WTC11 (cell line): ENCODE data around the gene FEV. TPM values are rescaled to one million over a fixed set of nuclear protein-coding genes. Genes with fewer than 3 reads are reported as not detected.

Experiments
- ATAC-seq: fragments of 200-7000 bp; cut with Tn5 transposase; 2 replicates; pipeline ENCODE4 v1.10.0; 2021; ENCODE audit warnings: mild to moderate bottlenecking, moderate library complexity
- CTCF ChIA-PET: fragments of 300-600 bp; sonication (Branson Sonifier 250); formaldehyde crosslinking; loops from one replicate; lab custom pipeline; 2021; ENCODE audit warnings: antibody characterized with exemption; lab: Charles Lee
- POLR2A ChIA-PET: fragments of 350-600 bp; sonication (Branson Sonifier 250); formaldehyde crosslinking; loops from one replicate; lab custom pipeline; 2021; ENCODE audit warnings: antibody characterized with exemption; lab: Charles Lee
- DNase-seq: peaks from one replicate; pipeline ENCODE4 v3.0.0; 2021; ENCODE audit warnings: low spot score
- H3K27ac Mint-ChIP-seq: 2 replicates; pipeline ENCODE4 v1.8.0; 2021; ENCODE audit warnings: mixed read lengths
- H3K27me3 Mint-ChIP-seq: 2 replicates; pipeline ENCODE4 v1.8.0; 2021; ENCODE audit warnings: low read depth, mild to moderate bottlenecking, moderate library complexity, mixed read lengths
- H3K36me3 Mint-ChIP-seq: 2 replicates; pipeline ENCODE4 v1.8.0; 2021; ENCODE audit warnings: mixed read lengths
- H3K4me1 Mint-ChIP-seq: 2 replicates; pipeline ENCODE4 v1.8.0; 2022; ENCODE audit warnings: mixed read lengths
- H3K4me3 Mint-ChIP-seq: 2 replicates; pipeline ENCODE4 v1.8.0; 2021; ENCODE audit warnings: mild to moderate bottlenecking, moderate library complexity, mixed read lengths
- H3K9me3 Mint-ChIP-seq: 2 replicates; pipeline ENCODE4 v1.8.0; 2021; ENCODE audit warnings: mixed read lengths
- AFF4 ChIP-seq: sonication (generic); formaldehyde crosslinking; IDR thresholded peaks from 2 replicates; pipeline ENCODE4 v1.8.1; 2023; ENCODE audit warnings: mild to moderate bottlenecking, missing genetic modification reagents, borderline replicate concordance
- ATF1 ChIP-seq: sonication (generic); formaldehyde crosslinking; IDR thresholded peaks from 2 replicates; pipeline ENCODE4 v1.8.1; 2023; ENCODE audit warnings: mild to moderate bottlenecking, moderate library complexity, missing genetic modification reagents
- ATF3 ChIP-seq: sonication (generic); formaldehyde crosslinking; conservative IDR thresholded peaks from 2 replicates; pipeline ENCODE4 v1.8.1; 2022; ENCODE audit warnings: mild to moderate bottlenecking, missing genetic modification reagents
- E2F1 ChIP-seq: sonication (generic); formaldehyde crosslinking; IDR thresholded peaks from 2 replicates; pipeline ENCODE4 v1.8.0; 2022; ENCODE audit warnings: mild to moderate bottlenecking, missing genetic modification reagents
- E2F5 ChIP-seq: sonication (generic); formaldehyde crosslinking; IDR thresholded peaks from 2 replicates; pipeline ENCODE4 v1.8.1; 2022; ENCODE audit warnings: mild to moderate bottlenecking, moderate library complexity, missing genetic modification reagents
- ERG ChIP-seq: fragments of 250-450 bp; sonication (Bioruptor Pico); IDR thresholded peaks from 2 replicates; pipeline ENCODE4 v1.8.0; 2021; ENCODE audit warnings: mild to moderate bottlenecking
- IRF1 ChIP-seq: sonication (generic); formaldehyde crosslinking; IDR thresholded peaks from 2 replicates; pipeline ENCODE4 v1.8.0; 2023; ENCODE audit warnings: missing genetic modification reagents
- MYBL2 ChIP-seq: sonication (generic); formaldehyde crosslinking; IDR thresholded peaks from 2 replicates; pipeline ENCODE4 v1.8.1; 2023; ENCODE audit warnings: mild to moderate bottlenecking, moderate library complexity, missing genetic modification reagents
- NR1H2 ChIP-seq: sonication (generic); formaldehyde crosslinking; IDR thresholded peaks from 2 replicates; pipeline ENCODE4 v1.9.0; 2021; ENCODE audit warnings: mild to moderate bottlenecking, moderate library complexity, missing genetic modification reagents
- PRDM15 ChIP-seq: sonication (generic); formaldehyde crosslinking; IDR thresholded peaks from 2 replicates; pipeline ENCODE4 v1.8.0; 2022; ENCODE audit warnings: missing genetic modification reagents
- RORB ChIP-seq: fragments of 250-450 bp; sonication (Bioruptor Pico); IDR thresholded peaks from 2 replicates; pipeline ENCODE4 v1.9.0; 2021; ENCODE audit warnings: mild to moderate bottlenecking
- SP1 ChIP-seq: sonication (generic); formaldehyde crosslinking; conservative IDR thresholded peaks from 2 replicates; pipeline ENCODE4 v1.8.1; 2022; ENCODE audit warnings: missing genetic modification reagents
- ZBTB21 ChIP-seq: sonication (generic); formaldehyde crosslinking; IDR thresholded peaks from 2 replicates; pipeline ENCODE4 v1.8.1; 2023; ENCODE audit warnings: mild to moderate bottlenecking, missing genetic modification reagents, borderline replicate concordance
- ZNF138 ChIP-seq: sonication (generic); formaldehyde crosslinking; conservative IDR thresholded peaks from 2 replicates; pipeline ENCODE4 v1.8.1; 2022; ENCODE audit warnings: mild to moderate bottlenecking, moderate library complexity, missing genetic modification reagents
- ZNF232 ChIP-seq: sonication (generic); formaldehyde crosslinking; IDR thresholded peaks from 2 replicates; pipeline ENCODE4 v1.8.0; 2022; ENCODE audit warnings: mild to moderate bottlenecking, missing genetic modification reagents
- ZNF317 ChIP-seq: sonication (generic); formaldehyde crosslinking; IDR thresholded peaks from 2 replicates; pipeline ENCODE4 v1.8.1; 2023; ENCODE audit warnings: low read depth, mild to moderate bottlenecking, moderate library complexity, missing genetic modification reagents, borderline replicate concordance
- ZNF423 ChIP-seq: fragments of 250-450 bp; sonication (Bioruptor Pico); IDR thresholded peaks from 2 replicates; pipeline ENCODE4 v2.1.2; 2022; ENCODE audit warnings: mild to moderate bottlenecking, moderate library complexity
- total RNA-seq: library from RNA; stranded (reverse); gene quantifications from 3 replicates; pipeline ENCODE4 v1.2.3, GENCODE V29; 2021

FEV gene
- total RNA-seq, 1 experiment from 2014 or later: not detected

- TF ChIP-seq AFF4 (CRISPR knock-in tag): no peak
- TF ChIP-seq NR1H2 (CRISPR knock-in tag): no peak
Measured at GRCh38 chr2:219022616-219023015, 37.6 kb upstream of the FEV start (continued).

GRCh38 chr2:219022041-219022440 lies 37.1 kb upstream of the FEV start:
- Mint-ChIP-seq H3K27me3 (no peaks in the 10 kb centered on the region), H3K9me3 (no peaks in the 10 kb centered on the region), H3K4me3 (no peak overlapping the region)
- no peak for DNase-seq
- ChIA-PET CTCF (interaction anchor here (1.4 to 7.0 kb wide), 2 partner anchors 8 to 51 kb away, joined by 4 to 56 read pairs; no protein-coding TSS in a partner anchor), POLR2A (no interaction called here)
- TF ChIP-seq SP1 (no peak), IRF1 (CRISPR knock-in tag) (no peak), ATF1 (CRISPR knock-in tag) (no peak), ZNF232 (no peak), E2F5 (CRISPR knock-in tag) (no peak), RORB (CRISPR knock-in tag) (no peak), AFF4 (CRISPR knock-in tag) (no peak), ZBTB21 (CRISPR knock-in tag) (no peak), MYBL2 (CRISPR knock-in tag) (no peak)
- TF ChIP-seq, all 79 proteins: peak for 0
- no peak for ATAC-seq
- H3K4me1 Mint-ChIP-seq: 0 out of 2 replicates have a peak, but pooled peaks cover 2% of the 10 kb centered on the region
- no peak overlapping the region for H3K27ac Mint-ChIP-seq
- H3K36me3 Mint-ChIP-seq: no peaks in the 10 kb centered on the region

GRCh38 chr2:219021591-219021990 lies 36.6 kb upstream of the FEV start:
- no peak for ATAC-seq
- CTCF ChIA-PET: interaction anchor here (1.4 to 7.0 kb wide), 2 partner anchors 8 to 52 kb away, joined by 4 to 56 read pairs; no protein-coding TSS in a partner anchor
- H3K27me3 Mint-ChIP-seq: no peaks in the 10 kb centered on the region; the same call in 1 of the 2 replicates
- TF ChIP-seq E2F1 (CRISPR knock-in tag) (no peak), ZBTB21 (CRISPR knock-in tag) (no peak), ZNF423 (CRISPR knock-in tag) (no peak), ERG (no peak), ATF3 (CRISPR knock-in tag) (no peak), ZNF138 (CRISPR knock-in tag) (no peak), PRDM15 (no peak), ZNF317 (CRISPR knock-in tag) (no peak)
- TF ChIP-seq, all 79 proteins: peak for 0
- no peak for DNase-seq
- Mint-ChIP-seq H3K4me3 (no peak overlapping the region), H3K9me3 (no peaks in the 10 kb centered on the region), H3K36me3 (no peaks in the 10 kb centered on the region), H3K4me1 (0 out of 2 replicates have a peak, but pooled peaks cover 2% of the 10 kb centered on the region), H3K27ac (no peak overlapping the region)
- POLR2A ChIA-PET: no interaction called here
